Nephron (organoid): ENCODE data around the gene LZTR1.

Experiments used
- H3K27ac Mint-ChIP-seq, 3 experiments: 2 replicates each; pipeline ENCODE4 v1.8.0; 2020; ENCODE audit warnings: mixed read lengths in 3 of 3, mild to moderate bottlenecking in 2 of 3, moderate library complexity in 1 of 3
- H3K27me3 Mint-ChIP-seq: 2 replicates; pipeline ENCODE4 v1.8.0; 2021; ENCODE audit warnings: low read depth, mild to moderate bottlenecking, moderate library complexity, mixed read lengths
- H3K36me3 Mint-ChIP-seq: 2 replicates; pipeline ENCODE4 v1.8.0; 2020; ENCODE audit warnings: low read depth, mixed read lengths
- H3K4me1 Mint-ChIP-seq: 2 replicates; pipeline ENCODE4 v1.8.0; 2020; ENCODE audit warnings: mixed read lengths
- H3K4me3 Mint-ChIP-seq, 3 experiments: 2 replicates each; pipeline ENCODE4 v1.8.0; 2020; ENCODE audit warnings: mild to moderate bottlenecking in 3 of 3, mixed read lengths in 3 of 3, moderate library complexity in 2 of 3
- H3K9me3 Mint-ChIP-seq: 2 replicates; pipeline ENCODE4 v1.8.0; 2020; ENCODE audit warnings: mixed read lengths
- TF ChIP-seq, protein P1 (sequence below), 3 experiments: fragments of 200-600 bp; sonication (generic); IDR thresholded peaks; one replicate each; pipeline ENCODE4 v1.5.0; 2021; ENCODE audit warnings: antibody characterized with exemption in 3 of 3; ENCODE audit not compliant: unreplicated experiment in 3 of 3

LZTR1 gene

DNA sequence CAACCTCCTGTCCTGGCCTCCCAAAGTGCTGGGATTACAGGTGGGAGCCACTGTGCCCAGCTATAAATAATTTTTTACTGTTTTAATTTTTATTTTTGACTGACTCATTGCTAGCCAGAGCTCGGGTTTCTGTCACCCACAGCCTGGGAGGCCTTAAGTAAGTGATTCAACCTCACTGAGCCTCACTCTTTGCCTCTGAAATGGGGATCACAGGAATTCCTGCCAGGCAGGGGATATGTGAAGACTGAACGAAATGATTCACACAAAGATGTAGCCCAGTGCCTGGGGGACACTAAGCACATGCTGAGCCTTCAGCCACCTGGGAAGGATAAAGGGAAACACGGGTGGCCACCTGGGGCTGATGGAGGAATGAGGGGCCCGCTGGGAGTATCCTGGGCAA is 59.8 kb downstream of the LZTR1 start:
- peaks cover 3% of the 10 kb centered on the region for H3K36me3 Mint-ChIP-seq
- peaks cover 31% of the 10 kb centered on the region for H3K4me1 Mint-ChIP-seq
- no peaks in the 10 kb centered on the region for H3K9me3 Mint-ChIP-seq
- H3K4me3 Mint-ChIP-seq = no peak overlapping the region
- H3K27me3 Mint-ChIP-seq = peaks cover 16% of the 10 kb centered on the region
- no peak overlapping the region for H3K27ac Mint-ChIP-seq
- TF ChIP-seq, protein P1, sequence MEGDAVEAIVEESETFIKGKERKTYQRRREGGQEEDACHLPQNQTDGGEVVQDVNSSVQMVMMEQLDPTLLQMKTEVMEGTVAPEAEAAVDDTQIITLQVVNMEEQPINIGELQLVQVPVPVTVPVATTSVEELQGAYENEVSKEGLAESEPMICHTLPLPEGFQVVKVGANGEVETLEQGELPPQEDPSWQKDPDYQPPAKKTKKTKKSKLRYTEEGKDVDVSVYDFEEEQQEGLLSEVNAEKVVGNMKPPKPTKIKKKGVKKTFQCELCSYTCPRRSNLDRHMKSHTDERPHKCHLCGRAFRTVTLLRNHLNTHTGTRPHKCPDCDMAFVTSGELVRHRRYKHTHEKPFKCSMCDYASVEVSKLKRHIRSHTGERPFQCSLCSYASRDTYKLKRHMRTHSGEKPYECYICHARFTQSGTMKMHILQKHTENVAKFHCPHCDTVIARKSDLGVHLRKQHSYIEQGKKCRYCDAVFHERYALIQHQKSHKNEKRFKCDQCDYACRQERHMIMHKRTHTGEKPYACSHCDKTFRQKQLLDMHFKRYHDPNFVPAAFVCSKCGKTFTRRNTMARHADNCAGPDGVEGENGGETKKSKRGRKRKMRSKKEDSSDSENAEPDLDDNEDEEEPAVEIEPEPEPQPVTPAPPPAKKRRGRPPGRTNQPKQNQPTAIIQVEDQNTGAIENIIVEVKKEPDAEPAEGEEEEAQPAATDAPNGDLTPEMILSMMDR (IDR thresholded peaks at IDR 0.05; ENCODE audit: unreplicated experiment in 3 of 3) = no peak

DNA sequence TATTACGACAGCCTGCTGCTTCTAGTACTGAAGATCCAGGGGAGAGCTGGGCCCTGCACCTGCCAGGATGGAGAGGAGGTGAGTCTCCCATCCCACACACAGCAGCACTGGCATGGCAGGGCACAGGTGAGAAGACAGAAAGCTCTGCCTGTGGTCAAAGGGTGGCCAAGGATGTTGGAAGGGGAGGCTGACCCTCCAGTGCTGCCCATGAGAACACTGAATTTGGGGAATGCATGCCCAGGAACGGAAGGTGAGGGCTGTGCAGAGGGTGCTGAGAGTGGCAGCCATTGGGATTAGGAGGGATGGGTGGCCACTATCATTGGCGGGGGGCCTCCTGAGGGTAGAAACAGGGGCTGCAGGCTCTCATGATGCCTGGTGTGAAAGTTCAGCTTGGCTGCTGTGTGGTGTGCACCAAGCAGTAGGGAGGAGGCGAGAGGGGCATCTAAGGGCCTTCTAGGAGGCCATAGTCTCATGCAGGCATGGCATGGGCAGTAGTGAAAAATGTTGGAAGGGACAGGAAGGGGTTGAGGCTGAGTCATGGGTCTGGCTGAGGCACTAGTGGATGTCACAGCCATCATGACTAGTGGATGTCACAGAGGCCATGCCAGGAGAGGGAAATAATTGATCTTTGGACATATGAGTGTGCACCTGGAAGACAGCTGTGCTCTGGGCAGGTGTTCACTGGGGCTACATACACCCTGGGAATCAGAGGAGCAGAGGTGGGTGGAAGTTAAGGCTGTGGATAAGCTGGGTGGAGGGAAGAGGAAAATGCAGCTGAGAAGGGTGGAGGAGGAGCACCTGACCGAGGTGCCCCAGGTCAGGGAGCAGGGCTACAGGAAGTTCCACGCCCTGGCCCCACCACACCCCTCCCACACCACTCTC is 61.1 kb downstream of the LZTR1 start:
- Mint-ChIP-seq H3K27me3 (peaks cover 16% of the 10 kb centered on the region), H3K27ac (peak overlapping the region in 1 of 3 experiments; percentile 85), H3K9me3 (no peaks in the 10 kb centered on the region), H3K4me1 (peaks cover 30% of the 10 kb centered on the region), H3K4me3 (peak overlapping the region; percentile 13 to 63 (median 29)), H3K36me3 (peaks cover 3% of the 10 kb centered on the region)
- TF ChIP-seq, protein P1 (IDR thresholded peaks at IDR 0.05; ENCODE audit: unreplicated experiment in 3 of 3) = no peak

DNA sequence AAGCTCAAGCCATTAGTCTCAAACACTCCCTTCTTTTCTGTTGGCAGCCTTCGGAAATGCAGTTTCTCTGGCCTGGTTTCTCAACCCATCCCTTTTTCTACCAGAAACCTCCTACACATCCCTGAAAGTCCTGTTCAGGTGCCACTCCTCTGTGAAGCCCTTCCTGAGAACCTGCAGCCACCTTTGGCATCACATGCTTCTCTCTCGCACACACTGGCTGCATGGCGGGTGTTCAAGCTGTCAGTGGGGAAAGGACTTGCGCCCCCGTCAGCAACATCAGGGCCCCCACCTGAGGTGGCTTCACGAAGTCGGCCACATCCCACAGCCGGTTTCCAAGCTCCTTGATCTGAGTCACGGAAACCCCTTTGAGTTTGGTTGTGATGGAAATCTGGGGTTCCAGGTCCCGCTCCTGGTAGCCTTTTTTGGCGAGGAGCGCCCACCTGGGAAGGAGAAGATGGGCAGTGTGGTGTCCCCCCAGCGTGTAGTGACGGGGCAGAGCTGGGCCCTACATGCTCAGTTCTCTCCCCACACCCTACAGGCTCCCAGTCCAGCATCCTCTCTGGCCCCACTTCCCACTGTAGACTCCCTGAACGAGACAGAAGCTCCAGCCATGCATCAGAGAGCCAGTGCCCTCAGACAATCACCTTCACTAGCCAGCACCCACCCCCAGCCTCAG is 61.9 kb downstream of the LZTR1 start:
- Mint-ChIP-seq H3K4me1 (peaks cover 25% of the 10 kb centered on the region), H3K36me3 (peaks cover 3% of the 10 kb centered on the region), H3K9me3 (no peaks in the 10 kb centered on the region), H3K4me3 (peak overlapping the region in 2 of 3 experiments; percentile 88 to 89), H3K27me3 (peaks cover 16% of the 10 kb centered on the region), H3K27ac (peak overlapping the region in 1 of 3 experiments; percentile 32)
- TF ChIP-seq, protein P1 (IDR thresholded peaks at IDR 0.05; ENCODE audit: unreplicated experiment in 3 of 3) = no peak

DNA sequence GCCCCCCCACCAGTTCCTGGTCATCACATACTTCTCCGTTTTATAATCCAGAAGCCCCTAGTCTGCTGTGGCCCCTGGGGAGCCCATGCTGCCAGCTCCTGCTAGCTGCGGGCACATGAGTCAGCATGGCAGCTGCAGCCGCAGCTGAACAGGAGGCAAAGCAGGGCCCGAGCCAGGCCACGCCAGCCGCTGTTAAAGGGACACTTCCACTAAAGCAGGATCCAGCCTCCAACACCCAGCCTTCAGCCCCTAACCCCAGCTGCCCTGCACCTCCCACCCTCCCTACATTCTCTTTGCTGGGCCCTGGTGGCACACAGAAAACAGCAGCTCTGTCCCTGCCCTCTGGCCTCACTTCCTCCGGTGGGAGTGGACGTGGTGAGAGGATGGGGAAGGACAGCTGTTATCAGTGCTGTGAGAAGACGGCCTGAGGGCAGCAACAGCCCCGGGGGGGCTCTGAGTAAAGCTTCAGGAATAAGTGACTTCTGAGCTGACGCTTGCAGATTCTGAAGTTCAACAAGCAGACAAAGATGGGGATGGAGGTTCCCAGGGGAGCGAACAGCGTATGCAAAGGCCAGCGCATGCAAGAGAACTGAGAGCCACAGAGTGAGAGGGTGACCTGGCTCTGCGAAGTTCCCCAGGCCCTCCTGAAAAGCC is 63.0 kb downstream of the LZTR1 start:
- Mint-ChIP-seq H3K36me3 (peaks cover 3% of the 10 kb centered on the region), H3K27ac (peak overlapping the region; percentile 26 to 78 (median 73)), H3K4me3 (peak overlapping the region; percentile 88 to 93 (median 89)), H3K4me1 (peaks cover 25% of the 10 kb centered on the region), H3K27me3 (peaks cover 16% of the 10 kb centered on the region), H3K9me3 (no peaks in the 10 kb centered on the region)
- TF ChIP-seq, protein P1 (IDR thresholded peaks at IDR 0.05; ENCODE audit: unreplicated experiment in 3 of 3) = no peak

DNA sequence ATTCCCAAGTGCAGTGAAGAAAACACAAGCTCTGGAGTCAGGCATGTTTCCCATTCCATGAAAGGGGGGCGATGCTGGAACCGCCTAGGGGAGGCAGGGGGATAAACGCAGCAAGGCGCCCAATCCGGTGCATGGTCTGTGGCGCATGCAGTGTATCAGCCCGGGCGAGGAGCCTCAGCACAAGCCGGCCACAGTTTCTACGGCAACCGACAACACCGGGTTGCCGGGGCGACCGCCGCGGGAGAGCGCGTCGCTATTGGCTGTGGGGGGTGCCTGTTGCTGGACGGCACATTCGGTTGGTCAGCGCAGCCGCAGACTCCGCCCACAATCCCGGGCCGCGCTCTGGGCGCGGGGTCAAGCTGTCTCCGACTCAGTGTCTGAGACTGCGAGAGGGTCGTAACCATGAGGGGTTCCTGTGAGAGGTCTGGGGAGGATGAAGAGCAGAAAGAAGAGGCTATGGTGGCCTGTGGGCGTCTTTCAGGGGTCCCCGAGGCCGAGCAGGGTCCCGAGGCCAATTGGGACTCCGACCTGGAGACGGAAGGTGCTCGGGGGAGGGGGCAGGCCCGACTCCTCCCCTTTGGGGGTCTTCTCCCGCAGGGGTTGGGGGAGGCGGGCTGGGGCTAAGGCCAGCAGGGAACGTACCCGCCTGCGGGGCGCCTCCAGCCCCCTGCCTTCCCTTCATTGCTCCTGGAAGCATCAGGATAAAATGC is 63.6 kb downstream of the LZTR1 start, which contains the start of gene LRRC74B:
Gene LRRC74B (plus strand): TSS at position 362 of the 710 bp plus-strand sequence. CDS start 41 bp downstream, at position 403.
- H3K9me3 Mint-ChIP-seq = no peaks in the 10 kb centered on the region
- H3K4me3 Mint-ChIP-seq = peak within 1 kb of the TSS; percentile 88 to 93 (median 89)
- TF ChIP-seq, protein P1 (IDR thresholded peaks at IDR 0.05; ENCODE audit: unreplicated experiment in 3 of 3) = no peak
- H3K27me3 Mint-ChIP-seq = peaks cover 19% of the 10 kb centered on the region
- H3K4me1 Mint-ChIP-seq = peaks cover 25% of the 10 kb centered on the region
- H3K36me3 Mint-ChIP-seq = peaks cover 3% of the 10 kb centered on the region
- peak within 1 kb of the TSS; percentile 26 to 78 (median 73) for H3K27ac Mint-ChIP-seq
